ENCODE measurements around the gene SMTNL2.
"Not testable (repeated sequence)": the region's sequence is repeated elsewhere in the genome, so short reads cannot be mapped to it uniquely, and the experiment has no call there.

Gene SMTNL2

DNA sequence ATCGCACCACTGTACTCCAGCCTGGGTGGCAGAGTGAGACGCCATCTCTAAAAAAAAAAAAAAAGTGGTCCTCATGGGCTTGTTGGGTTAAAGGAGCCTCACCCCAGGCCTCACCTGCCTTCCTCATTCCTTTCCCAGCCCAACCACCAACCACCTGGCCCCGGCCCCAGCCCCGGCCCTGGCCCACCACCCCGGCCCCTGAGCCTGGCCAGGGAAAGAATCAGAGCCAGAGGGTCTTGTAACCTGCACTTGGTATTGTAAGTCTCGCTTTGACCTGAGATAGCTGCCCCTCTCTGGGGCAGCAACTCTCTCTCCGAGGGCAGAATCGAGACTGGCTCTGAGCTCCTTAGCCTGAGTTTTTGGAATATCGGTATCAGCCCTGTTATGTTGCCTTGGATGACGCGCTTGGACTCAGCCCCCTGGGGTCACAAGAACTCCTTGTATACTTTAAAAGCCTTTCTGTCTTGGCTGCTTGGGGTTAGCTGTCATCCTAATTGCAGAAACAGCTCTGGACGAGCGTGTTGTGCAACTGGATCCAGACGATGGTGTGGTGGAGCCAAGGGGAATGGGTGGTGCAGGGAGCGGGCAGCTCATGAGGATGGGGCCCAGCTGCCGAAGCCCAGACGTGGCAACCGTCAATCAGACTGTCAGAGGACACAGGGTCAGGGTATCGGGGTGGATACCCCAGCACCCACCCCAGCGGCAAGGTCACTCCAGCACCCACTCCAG lies 14.6 kb downstream of the SMTNL2 start:
- DNase-seq (ENCODE audit: insufficient read length, low spot score): no peak
- no peak for FAIRE-seq

DNA sequence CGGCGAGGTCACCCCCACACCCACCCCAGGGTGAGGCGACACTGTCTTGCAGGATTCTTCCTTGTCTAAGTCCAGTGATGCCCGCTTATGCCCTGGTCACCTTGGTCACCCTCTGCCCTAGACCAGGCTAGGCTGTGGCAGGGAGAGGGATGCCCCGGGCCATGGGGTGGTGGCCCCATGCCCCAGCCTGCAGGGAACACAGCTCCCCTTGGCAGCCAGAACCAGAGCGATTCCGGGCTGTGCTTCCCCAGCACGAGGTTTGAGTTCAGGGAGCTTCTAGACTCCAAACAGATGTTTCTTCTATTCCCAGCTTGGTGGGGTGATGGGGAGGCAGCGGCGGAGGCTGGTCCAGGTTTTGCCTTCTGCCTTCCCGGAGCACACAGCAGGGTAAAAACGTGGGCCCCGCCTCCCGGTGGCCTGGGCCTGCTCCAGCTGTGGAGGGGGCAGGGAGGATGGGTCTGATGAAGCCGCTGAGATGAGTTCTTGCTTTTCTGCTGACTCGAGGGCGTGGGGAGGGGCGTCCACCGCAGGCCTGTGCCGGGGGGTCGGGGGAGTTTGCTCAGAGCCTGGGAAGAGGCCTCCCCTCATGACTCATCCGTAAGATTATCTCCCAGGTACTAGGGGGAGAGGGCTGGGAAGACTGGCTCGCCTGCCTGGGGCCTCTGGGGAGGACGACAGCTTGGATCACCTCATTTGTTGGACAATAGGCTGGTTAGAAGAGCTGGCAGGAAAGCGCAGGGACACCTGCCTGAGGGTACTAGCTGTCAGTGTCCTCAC lies 15.4 kb downstream of the SMTNL2 start:
- DNase-seq (ENCODE audit: insufficient read length, low spot score): no peak
- FAIRE-seq: no peak

- no peak for DNase-seq (ENCODE audit: insufficient read length, low spot score)
- no peak for FAIRE-seq
Observed at GRCh38 chr17:4600563-4600962, 16.2 kb downstream of the SMTNL2 start.

DNA sequence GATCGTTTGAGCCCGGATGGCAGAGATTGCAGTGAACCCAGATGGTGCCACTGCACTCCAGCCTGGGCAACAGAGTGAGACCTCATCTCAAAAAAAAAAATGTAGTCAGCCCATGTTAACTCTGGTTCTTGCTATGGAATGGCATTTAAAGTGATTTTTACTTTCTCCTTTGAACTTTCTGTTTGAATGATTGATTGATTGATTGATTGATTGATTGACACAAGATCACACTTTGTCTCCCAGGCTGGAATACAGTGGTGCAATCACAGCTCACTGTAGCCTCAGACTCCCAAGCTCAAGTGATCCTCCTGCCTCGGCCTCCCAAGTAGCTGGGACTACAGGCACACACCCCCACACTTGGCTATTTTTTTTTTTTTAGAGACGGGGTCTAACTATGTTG lies 17.0 kb downstream of the SMTNL2 start:
- no peak for DNase-seq (ENCODE audit: insufficient read length, low spot score)
- no peak for FAIRE-seq

DNA sequence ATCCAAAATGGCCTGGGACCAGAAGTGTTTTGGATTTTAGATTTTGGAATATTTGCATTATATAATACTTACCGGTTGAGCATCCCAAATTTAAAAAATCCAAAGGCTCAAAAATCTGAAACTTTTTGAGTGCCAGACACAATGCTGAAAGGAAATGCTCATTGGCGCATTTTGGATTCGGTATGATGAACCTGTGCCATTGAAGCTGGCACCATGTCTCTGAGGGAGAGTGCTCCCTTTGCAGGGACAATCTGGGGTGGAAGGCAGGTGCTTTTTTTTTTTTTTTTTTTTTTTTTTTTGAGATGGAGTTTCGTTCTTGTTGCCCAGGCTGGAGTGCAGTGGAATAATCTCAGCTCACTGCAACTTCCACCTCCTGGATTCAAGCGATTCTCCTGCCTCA lies 17.7 kb downstream of the SMTNL2 start:
- DNase-seq (ENCODE audit: insufficient read length, low spot score) (no peak), FAIRE-seq (no peak)

- FAIRE-seq: no peak
- no peak for DNase-seq (ENCODE audit: insufficient read length, low spot score)
Observed at GRCh38 chr17:4604111-4604644, 19.8 kb downstream of the SMTNL2 start.

DNA sequence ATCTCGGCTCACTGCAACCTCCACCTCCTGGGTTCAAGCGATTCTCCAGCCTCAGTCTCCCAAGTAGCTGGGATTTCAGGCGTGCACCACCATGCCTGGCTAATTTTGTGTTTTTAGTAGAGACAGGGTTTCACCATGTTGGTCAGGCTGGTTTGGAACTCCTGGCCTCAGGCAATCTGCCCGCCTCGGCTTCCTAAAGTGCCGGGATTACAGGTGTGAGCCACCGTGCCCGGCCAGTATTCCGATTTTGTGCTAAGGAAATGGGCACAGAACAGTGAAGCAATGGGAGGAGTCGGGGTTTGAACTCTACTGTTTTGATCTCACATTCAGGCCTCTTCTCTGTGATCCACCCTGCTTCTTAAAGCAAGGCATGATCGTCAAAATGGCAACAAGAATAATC lies 20.4 kb downstream of the SMTNL2 start:
- not testable (repeated sequence) for FAIRE-seq; DNase-seq (ENCODE audit: insufficient read length, low spot score)

GRCh38 chr17:4605826-4606225 lies 21.5 kb downstream of the SMTNL2 start:
- DNase-seq (ENCODE audit: insufficient read length, low spot score) (no peak), FAIRE-seq (no peak)

DNA sequence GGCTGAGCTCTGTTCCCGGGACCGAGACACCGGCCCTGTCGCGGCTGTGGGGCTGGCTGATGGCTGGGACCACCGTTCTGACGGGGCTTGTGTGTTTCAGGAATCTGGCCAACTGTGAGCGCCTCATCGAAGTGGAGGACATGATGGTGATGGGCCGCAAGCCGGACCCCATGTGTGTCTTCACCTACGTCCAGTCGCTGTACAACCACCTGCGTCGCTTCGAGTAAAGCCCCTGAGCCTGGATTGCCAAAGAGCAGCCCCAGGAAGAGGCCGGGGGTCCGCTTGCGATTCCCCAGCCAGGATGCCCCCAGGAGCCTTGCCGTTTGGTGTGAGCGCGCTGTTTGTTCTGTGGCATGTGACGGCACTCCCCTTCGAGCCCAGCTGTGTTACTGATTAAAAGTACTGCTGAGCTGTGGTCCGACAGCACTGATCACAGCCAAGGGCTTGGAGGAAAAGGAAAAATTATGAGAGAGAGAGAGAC lies 23.0 kb downstream of the SMTNL2 start:
- no peak for DNase-seq (ENCODE audit: insufficient read length, low spot score)
- no peak for FAIRE-seq

DNA sequence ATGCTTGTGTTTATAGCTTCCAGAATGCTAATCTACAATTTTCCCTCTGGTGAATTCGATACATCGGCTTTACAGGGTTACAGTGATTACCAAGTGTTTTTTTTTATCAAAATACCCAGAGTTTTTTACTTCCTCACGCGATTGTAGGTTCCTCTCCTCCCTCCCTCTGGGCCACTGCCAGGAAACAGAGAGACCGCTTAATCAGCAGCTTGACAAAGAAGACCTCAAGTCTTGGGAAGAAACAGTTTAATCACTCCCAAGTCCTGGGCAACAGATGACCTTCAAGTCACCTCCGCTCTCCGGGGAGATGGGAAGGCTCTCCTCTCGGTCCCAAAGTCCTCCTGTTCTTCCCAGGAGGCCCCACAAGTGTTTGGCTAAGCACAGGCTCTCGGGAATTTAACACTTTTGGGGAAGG lies 23.5 kb downstream of the SMTNL2 start:
- no peak for DNase-seq (ENCODE audit: insufficient read length, low spot score)
- no peak for FAIRE-seq

- FAIRE-seq (no peak), DNase-seq (ENCODE audit: insufficient read length, low spot score) (no peak)
Observed at GRCh38 chr17:4609761-4610160, 25.4 kb downstream of the SMTNL2 start.

- DNase-seq (ENCODE audit: insufficient read length, low spot score) (no peak), FAIRE-seq (no peak)
Observed at GRCh38 chr17:4610162-4610561, 25.8 kb downstream of the SMTNL2 start.

GRCh38 chr17:4610656-4611055 lies 26.3 kb downstream of the SMTNL2 start:
- FAIRE-seq (no peak), DNase-seq (ENCODE audit: insufficient read length, low spot score) (no peak)

GRCh38 chr17:4616476-4616875 lies 32.1 kb downstream of the SMTNL2 start:
- FAIRE-seq (no peak), DNase-seq (ENCODE audit: insufficient read length, low spot score) (no peak)

- FAIRE-seq (no peak), DNase-seq (ENCODE audit: insufficient read length, low spot score) (no peak)
Observed at GRCh38 chr17:4617090-4617489, 32.8 kb downstream of the SMTNL2 start.

DNA sequence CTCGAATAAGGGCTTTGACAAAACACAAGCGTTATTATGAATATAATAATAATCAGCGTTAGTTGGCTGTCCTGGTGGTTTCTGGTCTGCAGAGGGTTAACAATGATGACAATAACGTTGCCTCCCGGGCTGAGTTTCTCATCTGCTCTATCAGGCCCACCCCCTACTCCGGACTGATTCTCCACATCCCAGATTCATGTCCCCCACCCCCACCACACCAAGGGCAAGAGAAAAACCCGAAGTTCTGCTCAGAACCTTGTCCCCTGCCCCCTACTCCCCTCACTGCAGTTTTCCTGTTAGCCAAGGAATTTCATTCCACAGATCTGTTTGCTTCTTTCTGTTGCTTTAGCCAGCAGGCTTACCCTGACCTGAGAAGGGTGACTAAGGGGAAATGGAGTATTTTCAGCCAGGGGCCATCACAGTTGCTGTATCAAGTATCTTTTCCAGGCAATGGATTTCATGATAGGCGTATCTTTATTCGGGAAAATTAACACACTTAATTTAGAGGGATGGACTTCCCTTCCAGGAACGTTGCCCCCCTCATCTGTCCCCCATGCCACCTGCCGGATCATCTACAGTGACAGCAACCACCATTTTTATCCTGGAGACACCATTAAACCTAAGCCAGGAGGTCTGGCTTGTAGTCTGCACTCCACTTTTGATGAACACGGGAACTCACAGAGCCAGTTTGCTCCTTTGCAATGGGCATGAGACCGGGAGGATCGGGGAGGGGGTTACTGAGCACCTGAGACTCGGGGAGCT lies 33.4 kb downstream of the SMTNL2 start:
- FAIRE-seq (no peak), DNase-seq (ENCODE audit: insufficient read length, low spot score) (no peak)

DNA sequence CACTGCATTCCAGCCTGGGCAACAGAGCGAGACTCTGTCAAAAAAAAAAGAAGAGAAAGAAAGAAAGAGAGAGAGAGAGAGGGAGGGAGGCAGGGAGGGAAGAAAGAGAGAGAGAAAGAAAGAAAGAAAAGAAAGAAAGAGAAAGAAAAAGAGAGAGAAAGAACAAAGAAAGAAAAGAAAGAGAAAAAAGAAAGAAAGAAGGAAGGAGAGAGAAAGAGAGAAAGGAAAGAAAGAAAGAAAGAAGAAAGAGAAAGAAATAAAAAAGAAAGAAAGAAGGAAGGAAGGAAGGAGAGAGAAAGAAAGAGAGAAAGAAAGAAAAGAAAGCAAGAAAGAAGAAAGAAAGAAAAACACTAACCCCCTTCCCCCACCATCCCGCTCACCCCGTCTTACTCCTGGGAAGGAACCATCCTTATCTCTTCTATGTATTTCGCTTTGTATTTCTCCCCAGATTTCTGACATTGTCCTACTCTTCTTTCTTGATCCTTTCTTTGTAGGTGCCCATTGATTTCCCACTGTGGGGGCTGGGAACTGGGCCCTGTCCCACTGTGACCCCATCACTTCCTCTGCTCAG lies 36.3 kb downstream of the SMTNL2 start:
- FAIRE-seq (no peak), DNase-seq (ENCODE audit: insufficient read length, low spot score) (no peak)

- FAIRE-seq: no peak
Observed at GRCh38 chr17:4622375-4622774, 38.0 kb downstream of the SMTNL2 start.

DNA sequence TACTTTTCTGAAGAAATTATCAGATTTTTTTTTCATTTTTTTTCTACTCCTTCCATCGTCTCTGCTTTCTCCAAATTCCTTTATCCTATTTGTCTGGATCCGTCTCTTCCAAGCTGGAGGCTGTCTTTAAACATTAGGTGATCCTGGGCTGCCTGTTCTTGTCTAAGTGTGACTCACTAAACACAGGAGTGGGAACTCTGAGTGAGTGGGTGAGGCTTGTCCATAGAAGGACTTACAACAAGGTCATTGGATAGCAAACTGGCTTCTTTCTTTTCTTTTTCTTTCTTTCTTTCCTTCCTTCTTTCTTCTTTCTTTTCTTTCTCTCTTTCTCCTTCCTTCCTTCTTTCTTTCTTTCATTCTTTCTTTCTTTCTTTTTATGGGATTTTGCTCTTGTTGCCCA lies 38.9 kb downstream of the SMTNL2 start:
- FAIRE-seq (no peak), DNase-seq (ENCODE audit: insufficient read length, low spot score) (no peak)

More at GRCh38 chr17:4622375-4622774, 38.0 kb downstream of the SMTNL2 start:
- DNase-seq (ENCODE audit: insufficient read length, low spot score): no peak

DNA sequence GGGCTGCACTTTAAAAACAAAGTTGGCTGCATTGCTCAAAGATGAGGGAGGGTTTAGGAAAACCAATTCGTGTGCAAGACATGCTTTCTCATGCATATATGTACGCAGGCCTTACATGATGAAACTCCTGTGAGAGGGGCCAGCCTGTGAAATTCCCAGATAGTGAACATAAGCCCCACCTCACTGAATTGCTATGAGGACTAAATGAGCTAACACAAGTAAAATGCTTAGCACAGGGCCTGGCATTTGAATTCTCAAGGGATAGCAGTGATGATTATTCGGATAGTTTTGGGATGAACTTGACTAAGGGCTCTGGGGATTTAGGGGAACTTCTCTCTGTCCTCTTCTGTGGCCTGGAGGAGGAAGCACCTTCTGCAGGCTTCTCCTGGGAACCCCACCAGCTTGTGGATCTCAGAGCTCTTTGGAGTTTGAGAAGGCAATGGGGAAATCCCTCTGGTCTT lies 40.2 kb downstream of the SMTNL2 start:
- FAIRE-seq; DNase-seq (ENCODE audit: insufficient read length, low spot score): not testable (repeated sequence)

All from GM19239 (cell line).